ES-I3 (cell line): ENCODE data around the gene PSME3IP1.

ENCODE experiments used
- H3K36me3 ChIP-seq: 2 replicates; pipeline ENCODE4 v1.6.1; 2013; ENCODE audit warnings: mild to moderate bottlenecking, low read length, control low read depth, moderate library complexity; ENCODE audit not compliant: insufficient read depth
- H3K4me1 ChIP-seq: 2 replicates; pipeline ENCODE4 v1.6.1; 2013; ENCODE audit warnings: mild to moderate bottlenecking, control low read depth, low read length; ENCODE audit not compliant: insufficient read depth
- H3K9ac ChIP-seq: 2 replicates; pipeline ENCODE4 v1.6.1; 2013; ENCODE audit warnings: low read depth, mild to moderate bottlenecking, low read length, moderate library complexity
- H3K9me3 ChIP-seq: 2 replicates; pipeline ENCODE4 v1.6.1; 2013; ENCODE audit warnings: mild to moderate bottlenecking, low read length, moderate library complexity; ENCODE audit not compliant: control insufficient read depth, insufficient read depth

Gene PSME3IP1

DNA sequence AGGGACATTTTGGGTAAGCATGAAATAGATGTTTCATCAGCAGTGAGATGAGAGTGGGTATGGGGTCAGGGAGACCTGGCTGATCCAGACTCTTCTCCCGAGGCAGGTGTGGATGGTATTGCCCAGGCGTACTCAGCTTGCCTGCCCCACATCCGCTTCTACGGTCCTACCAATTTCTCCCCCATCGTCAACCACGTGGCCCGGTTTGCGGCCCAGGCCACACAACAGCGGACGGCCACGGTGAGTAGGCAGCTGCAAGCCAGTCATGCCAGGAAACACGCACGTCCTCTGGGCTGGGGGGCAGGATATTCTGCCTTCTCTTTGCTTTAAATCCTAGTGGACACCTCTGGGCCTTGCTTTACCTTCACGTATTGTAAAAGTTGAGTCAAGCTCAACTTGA is 48.8 kb downstream of the PSME3IP1 start:
- no peak overlapping the region for H3K9ac ChIP-seq
- peaks cover 5% of the 10 kb centered on the region for H3K4me1 ChIP-seq
- no peaks in the 10 kb centered on the region for H3K36me3 ChIP-seq
- H3K9me3 ChIP-seq: no peaks in the 10 kb centered on the region

DNA sequence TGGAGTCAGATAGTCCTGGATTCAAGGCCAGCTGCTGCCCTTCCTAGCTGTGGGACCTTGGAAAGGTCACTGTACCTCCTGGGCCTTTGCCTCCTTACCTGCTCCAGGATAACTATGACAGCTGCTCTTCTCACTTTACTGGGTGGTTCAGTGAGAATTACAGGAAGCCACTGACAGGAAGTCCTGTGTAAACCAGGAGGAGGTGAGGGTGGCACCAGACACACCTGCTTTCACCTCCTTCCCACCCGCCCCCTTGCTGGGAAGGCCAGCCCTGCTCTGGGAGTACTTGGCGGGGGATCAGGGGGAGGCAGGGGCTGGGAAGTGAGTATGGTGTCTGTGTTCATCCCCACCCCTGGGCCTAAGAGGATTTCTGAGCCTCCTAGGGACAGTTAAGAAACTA is 50.9 kb downstream of the PSME3IP1 start:
- Histone ChIP-seq H3K4me1 (peaks cover 5% of the 10 kb centered on the region), H3K36me3 (no peaks in the 10 kb centered on the region), H3K9ac (no peak overlapping the region), H3K9me3 (no peaks in the 10 kb centered on the region)

DNA sequence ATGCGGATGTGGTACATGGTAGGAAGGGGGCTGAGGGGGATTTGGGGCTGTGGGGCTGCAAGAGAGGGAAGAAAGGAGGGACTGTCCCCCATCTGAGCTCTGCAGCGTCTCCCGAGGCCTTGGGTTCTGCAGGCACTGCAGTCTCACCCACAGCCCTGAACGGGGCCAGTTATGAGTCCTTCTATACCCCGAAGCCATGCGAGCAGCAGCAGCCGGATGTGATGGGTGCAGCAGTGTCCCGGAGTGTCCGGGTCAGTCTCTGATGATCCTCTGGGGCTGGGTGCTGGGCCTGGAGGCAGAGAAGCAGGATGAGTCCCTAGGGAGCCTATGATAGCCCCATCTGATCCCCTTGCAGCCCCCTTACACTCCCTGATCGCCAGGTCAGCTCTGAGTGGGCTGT is 52.0 kb downstream of the PSME3IP1 start:
- Histone ChIP-seq H3K4me1 (peaks cover 5% of the 10 kb centered on the region), H3K9me3 (no peaks in the 10 kb centered on the region), H3K36me3 (no peaks in the 10 kb centered on the region), H3K9ac (no peak overlapping the region)

DNA sequence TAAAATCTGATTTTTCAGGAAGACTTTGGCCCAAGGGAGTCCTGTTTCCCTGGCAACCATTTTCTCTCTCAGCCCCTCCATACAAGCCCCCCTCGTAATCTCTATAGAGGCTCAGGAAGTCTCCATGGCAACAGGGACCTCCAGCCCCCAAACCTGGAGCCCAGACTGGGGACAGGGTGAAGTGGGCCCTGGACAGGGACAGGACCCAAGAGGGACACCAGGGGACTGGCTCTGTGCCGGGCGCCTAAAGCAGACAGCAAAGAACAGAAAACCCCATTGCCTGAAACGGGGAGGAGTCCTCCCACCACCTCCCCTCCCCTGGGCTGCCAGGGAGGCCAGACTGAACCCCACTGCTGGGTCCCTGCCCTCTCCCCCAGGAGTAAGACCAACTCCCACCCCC is 52.8 kb downstream of the PSME3IP1 start:
- Histone ChIP-seq H3K9me3 (no peaks in the 10 kb centered on the region), H3K9ac (no peak overlapping the region), H3K4me1 (peaks cover 5% of the 10 kb centered on the region), H3K36me3 (no peaks in the 10 kb centered on the region)

DNA sequence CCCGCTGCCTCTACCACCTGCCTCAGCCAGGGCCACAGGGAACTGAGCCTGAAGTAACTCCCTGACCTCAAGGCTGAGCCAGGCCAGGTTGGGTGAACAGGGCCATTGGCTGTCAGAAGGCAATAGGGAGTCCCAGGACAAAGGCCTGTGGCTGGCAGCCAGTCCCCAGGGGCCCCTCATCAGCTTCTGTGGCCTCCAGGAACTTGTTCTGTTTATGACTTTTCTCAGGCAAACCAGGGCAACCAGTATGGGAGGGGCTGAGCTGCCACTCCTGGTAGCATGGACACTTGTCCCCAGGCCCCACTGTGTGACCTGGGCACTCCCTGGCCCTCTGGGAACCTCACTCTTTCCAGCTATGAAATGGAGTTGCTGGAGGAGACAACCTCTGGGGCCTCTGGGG is 53.4 kb downstream of the PSME3IP1 start:
- Histone ChIP-seq H3K36me3 (no peaks in the 10 kb centered on the region), H3K4me1 (peaks cover 5% of the 10 kb centered on the region), H3K9ac (no peak overlapping the region), H3K9me3 (no peaks in the 10 kb centered on the region)

GRCh38 chr16:57131351-57131970 is 54.4 kb downstream of the PSME3IP1 start:
- Histone ChIP-seq H3K36me3 (no peaks in the 10 kb centered on the region), H3K4me1 (peaks cover 5% of the 10 kb centered on the region), H3K9me3 (no peaks in the 10 kb centered on the region), H3K9ac (no peak overlapping the region)

DNA sequence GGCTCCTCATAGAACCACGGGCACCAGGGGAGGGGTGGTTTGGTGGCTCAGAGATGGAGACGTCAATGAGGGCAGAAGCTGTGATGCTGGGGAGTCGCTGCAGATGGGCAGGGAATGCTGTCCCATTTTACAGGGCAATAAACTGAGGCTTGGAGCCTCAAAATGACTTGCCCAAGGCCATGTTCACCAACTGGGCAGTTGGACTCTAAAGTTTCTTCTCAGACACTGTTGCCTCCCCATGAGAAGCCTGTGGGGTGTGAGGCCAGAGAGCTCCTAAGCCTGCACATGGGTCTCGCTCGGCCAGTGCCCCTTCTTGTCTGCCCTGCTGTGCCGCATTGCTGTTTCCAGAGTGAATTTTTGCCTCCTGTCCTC is 54.9 kb downstream of the PSME3IP1 start:
- H3K9ac ChIP-seq: no peak overlapping the region
- peaks cover 5% of the 10 kb centered on the region for H3K4me1 ChIP-seq
- H3K9me3 ChIP-seq: no peaks in the 10 kb centered on the region
- no peaks in the 10 kb centered on the region for H3K36me3 ChIP-seq

GRCh38 chr16:57128771-57129389 is 57.0 kb downstream of the PSME3IP1 start:
- H3K36me3 ChIP-seq: no peaks in the 10 kb centered on the region
- no peaks in the 10 kb centered on the region for H3K9me3 ChIP-seq
- H3K4me1 ChIP-seq: no peaks in the 10 kb centered on the region
- no peak overlapping the region for H3K9ac ChIP-seq

GRCh38 chr16:57127836-57128235 is 58.0 kb downstream of the PSME3IP1 start:
- H3K9ac ChIP-seq: no peak overlapping the region
- no peaks in the 10 kb centered on the region for H3K9me3 ChIP-seq
- H3K4me1 ChIP-seq: no peaks in the 10 kb centered on the region
- no peaks in the 10 kb centered on the region for H3K36me3 ChIP-seq

GRCh38 chr16:57127037-57127763 is 58.6 kb downstream of the PSME3IP1 start:
- H3K9ac ChIP-seq: no peak overlapping the region
- no peaks in the 10 kb centered on the region for H3K9me3 ChIP-seq
- no peaks in the 10 kb centered on the region for H3K4me1 ChIP-seq
- no peaks in the 10 kb centered on the region for H3K36me3 ChIP-seq

DNA sequence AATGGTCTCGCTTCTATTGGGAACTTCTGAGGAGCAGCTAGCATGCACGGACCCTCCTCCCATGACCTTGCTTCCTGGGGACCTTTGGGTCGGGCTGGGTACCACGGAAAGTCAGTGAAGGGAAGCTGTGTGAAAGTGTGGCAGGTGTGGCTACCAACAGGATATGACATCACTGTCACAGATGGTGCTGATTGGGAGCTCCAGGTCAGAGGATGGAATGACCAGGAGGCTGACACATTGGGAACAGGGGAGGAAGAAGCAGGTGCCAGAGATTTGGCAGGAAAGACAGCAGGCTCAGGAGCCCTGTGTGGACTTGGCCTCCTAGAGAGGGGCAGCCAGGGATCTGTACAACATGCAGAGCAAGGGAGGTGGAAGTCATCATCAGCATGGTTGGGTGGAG is 59.4 kb downstream of the PSME3IP1 start:
- H3K36me3 ChIP-seq: no peaks in the 10 kb centered on the region
- H3K9ac ChIP-seq: no peak overlapping the region
- no peaks in the 10 kb centered on the region for H3K4me1 ChIP-seq
- no peaks in the 10 kb centered on the region for H3K9me3 ChIP-seq

DNA sequence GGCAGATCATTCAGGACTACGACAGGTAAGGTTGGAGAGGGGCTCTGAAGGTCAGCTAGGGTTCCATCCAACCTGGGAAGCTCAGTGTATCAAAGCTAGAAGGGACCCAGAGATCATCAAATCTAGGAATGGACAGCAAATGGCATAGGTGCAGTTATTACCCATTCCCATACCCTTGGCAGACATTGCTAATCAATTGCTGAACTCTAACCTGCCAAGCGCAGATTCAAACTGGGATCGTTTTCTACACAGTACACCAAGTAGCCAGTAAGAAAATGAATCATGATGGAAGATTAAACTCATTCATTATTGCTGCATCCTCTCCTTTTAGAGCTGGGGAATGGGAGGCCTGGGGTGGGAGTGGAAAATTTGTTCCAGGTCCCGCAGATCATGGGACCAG is 59.9 kb downstream of the PSME3IP1 start:
- Histone ChIP-seq H3K9me3 (no peaks in the 10 kb centered on the region), H3K36me3 (no peaks in the 10 kb centered on the region), H3K4me1 (no peaks in the 10 kb centered on the region), H3K9ac (no peak overlapping the region)

- Histone ChIP-seq H3K9me3 (no peaks in the 10 kb centered on the region), H3K4me1 (no peaks in the 10 kb centered on the region), H3K36me3 (no peaks in the 10 kb centered on the region), H3K9ac (no peak overlapping the region)
Measured at GRCh38 chr16:57125376-57125775, 60.5 kb downstream of the PSME3IP1 start.

DNA sequence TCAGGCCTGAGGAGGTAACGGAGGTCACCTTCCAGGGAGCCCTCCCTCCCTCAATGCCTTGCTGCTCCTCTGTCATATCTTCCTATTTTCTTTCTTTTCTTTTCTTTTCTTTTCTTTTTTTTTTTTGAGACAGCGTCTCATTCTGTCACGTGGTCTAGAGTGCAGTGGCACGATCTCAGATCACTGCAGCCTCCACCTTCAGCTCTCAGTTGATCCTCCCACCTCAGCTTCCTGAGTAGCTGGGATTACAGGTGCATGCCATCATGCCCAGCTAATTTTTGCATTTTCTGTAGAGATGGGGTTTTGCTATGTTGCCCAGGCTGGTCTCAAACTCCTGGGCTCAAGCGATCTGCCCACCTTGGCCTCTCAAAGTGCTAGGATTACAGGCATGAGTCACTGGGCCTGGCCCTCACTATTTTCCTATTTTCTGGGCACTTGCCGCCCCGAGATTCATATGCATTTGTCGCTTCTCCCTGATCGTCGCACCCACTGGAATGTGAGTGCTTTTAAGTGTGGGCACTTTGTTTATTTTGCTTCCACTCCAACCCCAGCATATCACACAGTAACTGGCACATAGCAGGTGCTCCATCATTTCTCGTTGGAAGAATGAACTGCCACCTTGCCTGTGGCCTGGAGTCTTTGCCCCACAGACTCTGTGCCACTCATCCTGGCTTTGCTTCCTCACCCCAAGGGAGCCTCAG is 61.7 kb downstream of the PSME3IP1 start:
- Histone ChIP-seq H3K36me3 (no peaks in the 10 kb centered on the region), H3K4me1 (no peaks in the 10 kb centered on the region), H3K9ac (no peak overlapping the region), H3K9me3 (no peaks in the 10 kb centered on the region)
